HepG2 (cell line): Measurements from ENCODE around the gene NSD1. TPM values are rescaled to one million over a fixed set of nuclear protein-coding genes. Genes with fewer than 3 reads are reported as not detected.

Source experiments
- ARID5B ChIP-seq: IDR thresholded peaks from 2 replicates; pipeline ENCODE4 v1.4.0; 2020; ENCODE audit warnings: mild to moderate bottlenecking, missing genetic modification reagents
- BCL6 ChIP-seq: IDR thresholded peaks from 2 replicates; pipeline ENCODE4 v1.6.1; 2016; ENCODE audit warnings: missing genetic modification reagents, missing compliant biosample characterization
- CHCHD3 ChIP-seq: sonication (generic); formaldehyde crosslinking; IDR thresholded peaks from 2 replicates; pipeline ENCODE4 v1.8.0; 2022; ENCODE audit warnings: mild to moderate bottlenecking, missing genetic modification reagents, moderate library complexity
- HNRNPL ChIP-seq: fragments of 200-400 bp; formaldehyde crosslinking; IDR thresholded peaks from 2 replicates; pipeline ENCODE4 v1.6.1; 2017; ENCODE audit warnings: mild to moderate bottlenecking, low read depth, low read length
- JDP2 ChIP-seq: sonication (generic); formaldehyde crosslinking; IDR thresholded peaks from 2 replicates; pipeline ENCODE4 v1.8.1; 2022; ENCODE audit warnings: missing genetic modification reagents, borderline replicate concordance
- LRRFIP1 ChIP-seq: sonication (generic); formaldehyde crosslinking; conservative IDR thresholded peaks from 2 replicates; pipeline ENCODE4 v1.4.0; 2020; ENCODE audit warnings: missing genetic modification reagents
- POLR2G ChIP-seq: fragments of 200-400 bp; formaldehyde crosslinking; IDR thresholded peaks from 2 replicates; pipeline ENCODE4 v1.6.1; 2018; ENCODE audit warnings: mild to moderate bottlenecking, low read depth, low read length, moderate library complexity
- RAD21 ChIP-seq: fragments of 450-650 bp; formaldehyde crosslinking; IDR thresholded peaks from 2 replicates; pipeline ENCODE4 v1.5.0; 2020; ENCODE audit warnings: mild to moderate bottlenecking
- SRSF1 ChIP-seq: fragments of 200-400 bp; formaldehyde crosslinking; optimal IDR thresholded peaks from 2 replicates; pipeline ENCODE3; 2017; ENCODE audit warnings: mild to moderate bottlenecking, low read depth, low read length, moderate library complexity
- STAG1 ChIP-seq: sonication (generic); formaldehyde crosslinking; IDR thresholded peaks from 2 replicates; pipeline ENCODE4 v1.4.0; 2020; ENCODE audit warnings: missing genetic modification reagents
- YEATS4 ChIP-seq: sonication (generic); formaldehyde crosslinking; IDR thresholded peaks from 2 replicates; pipeline ENCODE4 v1.4.0; 2020; ENCODE audit warnings: missing genetic modification reagents, borderline replicate concordance
- ZFX ChIP-seq: sonication (generic); formaldehyde crosslinking; IDR thresholded peaks from 2 replicates; pipeline ENCODE4 v1.4.0; 2020; ENCODE audit warnings: mild to moderate bottlenecking, low read depth, missing genetic modification reagents, moderate library complexity
- ZNF557 ChIP-seq: sonication (generic); formaldehyde crosslinking; IDR thresholded peaks from 2 replicates; pipeline ENCODE4 v1.4.0; 2020; ENCODE audit warnings: missing genetic modification reagents
- ZNF619 ChIP-seq: sonication (generic); formaldehyde crosslinking; IDR thresholded peaks from 2 replicates; pipeline ENCODE4 v1.4.0; 2020; ENCODE audit warnings: mild to moderate bottlenecking, missing genetic modification reagents
- ZNF766 ChIP-seq: sonication (generic); formaldehyde crosslinking; IDR thresholded peaks from 2 replicates; pipeline ENCODE4 v1.5.0; 2020; ENCODE audit warnings: missing genetic modification reagents, borderline replicate concordance
- polyA plus RNA-seq, 8 experiments: library from polyadenylated mRNA; depleted of rRNA in 3 of 8; stranded (reverse) in 7 of 8; unstranded in 1 of 8; fragments of >200 nt; fragmentation: Illumina TruSeq in 4 of 8; extraction: Trizol in 4 of 8; gene quantifications; 2 replicates each; pipeline versions ENCODE4 v1.2.1 to v1.2.3, GENCODE V29; 2011 to 2016; ENCODE audit warnings: low read depth in 4 of 8, missing spikeins in 1 of 8, mixed read lengths in 1 of 8; ENCODE audit not compliant: insufficient read depth in 1 of 8
- total RNA-seq, 5 experiments: library from RNA; depleted of rRNA; stranded (reverse); fragments of >200 nt; fragmentation: Illumina TruSeq; extraction: Trizol; gene quantifications; 2 replicates each; pipeline ENCODE4 v1.2.3, GENCODE V29; 2016; ENCODE audit warnings: low read depth in 1 of 5
- TF ChIP-seq, protein P1 (sequence below): sonication (generic); formaldehyde crosslinking; IDR thresholded peaks from 2 replicates; pipeline ENCODE4 v1.4.0; 2020; ENCODE audit warnings: mild to moderate bottlenecking, missing genetic modification reagents
- TF ChIP-seq, protein P2 (sequence below): sonication (generic); formaldehyde crosslinking; IDR thresholded peaks from 2 replicates; pipeline ENCODE4 v1.8.1; 2023; ENCODE audit warnings: mild to moderate bottlenecking, inconsistent platforms, moderate library complexity, missing genetic modification reagents, borderline replicate concordance

NSD1 gene
- total and polyA plus RNA-seq, 2 of the 13 experiments (the other 11 are each of a cell fraction or from before 2014, with no cell fraction given): 0.01 to 0.09 TPM

- 0 out of 2 replicates have a peak, but pooled peaks have one; percentile 6 for TF ChIP-seq ARID5B (CRISPR knock-in tag)
- TF ChIP-seq JDP2 (CRISPR knock-in tag): no peak
- TF ChIP-seq STAG1 (CRISPR knock-in tag): no peak
- 0 out of 2 replicates have a peak, but pooled peaks have one; percentile 43 for TF ChIP-seq ZNF766 (CRISPR knock-in tag)
- TF ChIP-seq, protein P1, sequence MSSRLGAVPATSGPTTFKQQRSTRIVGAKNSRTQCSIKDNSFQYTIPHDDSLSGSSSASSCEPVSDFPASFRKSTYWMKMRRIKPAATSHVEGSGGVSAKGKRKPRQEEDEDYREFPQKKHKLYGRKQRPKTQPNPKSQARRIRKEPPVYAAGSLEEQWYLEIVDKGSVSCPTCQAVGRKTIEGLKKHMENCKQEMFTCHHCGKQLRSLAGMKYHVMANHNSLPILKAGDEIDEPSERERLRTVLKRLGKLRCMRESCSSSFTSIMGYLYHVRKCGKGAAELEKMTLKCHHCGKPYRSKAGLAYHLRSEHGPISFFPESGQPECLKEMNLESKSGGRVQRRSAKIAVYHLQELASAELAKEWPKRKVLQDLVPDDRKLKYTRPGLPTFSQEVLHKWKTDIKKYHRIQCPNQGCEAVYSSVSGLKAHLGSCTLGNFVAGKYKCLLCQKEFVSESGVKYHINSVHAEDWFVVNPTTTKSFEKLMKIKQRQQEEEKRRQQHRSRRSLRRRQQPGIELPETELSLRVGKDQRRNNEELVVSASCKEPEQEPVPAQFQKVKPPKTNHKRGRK: no peak
- 0 out of 2 replicates have a peak, but pooled peaks have one; percentile 17 for TF ChIP-seq BCL6
- peak; percentile 81 for TF ChIP-seq ZFX (CRISPR knock-in tag)
- TF ChIP-seq CHCHD3: 0 out of 2 replicates have a peak, but pooled peaks have one; percentile 72
- TF ChIP-seq ZNF557 (CRISPR knock-in tag): no peak
- TF ChIP-seq POLR2G: peak; percentile 57; the same call in 1 of the 2 replicates
- no peak for TF ChIP-seq LRRFIP1 (CRISPR knock-in tag)
- no peak for TF ChIP-seq ZNF619 (CRISPR knock-in tag)
- peak; percentile 37 for TF ChIP-seq SRSF1
- TF ChIP-seq HNRNPL: no peak
- TF ChIP-seq, protein P2, sequence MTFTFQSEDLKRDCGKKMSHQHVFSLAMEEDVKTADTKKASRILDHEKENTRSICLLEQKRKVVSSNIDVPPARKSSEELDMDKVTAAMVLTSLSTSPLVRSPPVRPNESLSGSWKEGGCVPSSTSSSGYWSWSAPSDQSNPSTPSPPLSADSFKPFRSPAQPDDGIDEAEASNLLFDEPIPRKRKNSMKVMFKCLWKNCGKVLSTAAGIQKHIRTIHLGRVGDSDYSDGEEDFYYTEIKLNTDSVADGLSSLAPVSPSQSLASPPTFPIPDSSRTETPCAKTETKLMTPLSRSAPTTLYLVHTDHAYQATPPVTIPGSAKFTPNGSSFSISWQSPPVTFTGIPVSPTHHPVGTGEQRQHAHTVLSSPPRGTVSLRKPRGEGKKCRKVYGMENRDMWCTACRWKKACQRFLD (CRISPR knock-in tag): peak; percentile 45; the same call in 1 of the 2 replicates
- no peak for TF ChIP-seq RAD21 (CRISPR knock-in tag)
- TF ChIP-seq YEATS4 (CRISPR knock-in tag): peak; percentile 88
Measured at GRCh38 chr5:177311723-177312648, 178.4 kb downstream of the NSD1 start, which contains the start of gene MXD3 (continued).
